Neural progenitor cell (in vitro differentiated cells): ENCODE measurements around the gene RPL10A.

ENCODE experiments used
- CTCF ChIP-seq: fragments of 200-600 bp; sonication (generic); IDR thresholded peaks from 2 replicates; pipeline ENCODE4 v1.5.1; 2017; ENCODE audit warnings: antibody characterized with exemption, mild to moderate bottlenecking
- EZH2 ChIP-seq: fragments of 200-600 bp; sonication (generic); IDR thresholded peaks from 2 replicates; pipeline ENCODE4 v1.6.1; 2017; ENCODE audit warnings: antibody characterized with exemption, mild to moderate bottlenecking, moderate library complexity
- EZH2phosphoT487 ChIP-seq: fragments of 200-600 bp; sonication (generic); IDR thresholded peaks from 2 replicates; pipeline ENCODE4 v1.6.1; 2017; ENCODE audit warnings: antibody characterized with exemption

GRCh38 chr6:35494161-35494563 lies 26.0 kb downstream of the RPL10A start:
- TF ChIP-seq CTCF (no peak), EZH2phosphoT487 (no peak), EZH2 (no peak)
